HL-60 (cell line): ENCODE data around the gene FNDC10.

ENCODE experiments used
- CTCF ChIP-seq: IDR thresholded peaks from one replicate; pipeline ENCODE4 v1.5.1; 2011; ENCODE audit warnings: low read length, control low read depth, inconsistent platforms; ENCODE audit not compliant: insufficient read depth
- REST ChIP-seq: IDR thresholded peaks from 2 replicates; pipeline ENCODE4 v1.6.1; 2012; ENCODE audit warnings: low read depth; ENCODE audit not compliant: insufficient replicate concordance

- TF ChIP-seq CTCF (no peak), REST (no peak)
Observed at GRCh38 chr1:1616838-1617237, 16.9 kb upstream of the FNDC10 start.
